Muscle layer of duodenum (tissue), 2 donors: ENCODE data around the gene EYA3.

Experiments
- H3K27ac ChIP-seq: one replicate; pipeline ENCODE4 v1.7.0; 2013; ENCODE audit warnings: mild to moderate bottlenecking, low read length
- H3K27me3 ChIP-seq: one replicate; pipeline ENCODE4 v1.7.0; 2013; ENCODE audit warnings: low read depth, mild to moderate bottlenecking, control low read depth, low read length
- H3K36me3 ChIP-seq, 2 donors: one replicate each; pipeline ENCODE4 v1.7.0; 2013; ENCODE audit warnings: low read length in 2 of 2, control low read depth in 1 of 2, mild to moderate bottlenecking in 1 of 2; ENCODE audit not compliant: insufficient read depth in 2 of 2, control insufficient read depth in 1 of 2
- H3K4me1 ChIP-seq, 2 donors: one replicate each; pipeline ENCODE4 v1.7.0; 2013; ENCODE audit warnings: low read length in 2 of 2, mild to moderate bottlenecking in 2 of 2, control low read depth in 1 of 2, moderate library complexity in 1 of 2; ENCODE audit not compliant: insufficient read depth in 2 of 2, control insufficient read depth in 1 of 2
- H3K4me3 ChIP-seq, 2 donors: one replicate each; pipeline ENCODE4 v1.7.0; 2013; ENCODE audit warnings: low read length in 2 of 2, low read depth in 1 of 2, mild to moderate bottlenecking in 1 of 2
- H3K9me3 ChIP-seq, 2 donors: one replicate each; pipeline ENCODE4 v1.7.0; 2013; ENCODE audit warnings: low read length in 2 of 2, control low read depth in 1 of 2, mild to moderate bottlenecking in 1 of 2; ENCODE audit not compliant: control insufficient read depth in 1 of 2
- donor health status: healthy.

EYA3 gene

GRCh38 chr1:27949027-27949426 lies 139.4 kb downstream of the EYA3 start:
- no peaks in the 10 kb centered on the region for H3K9me3 ChIP-seq
- H3K27ac ChIP-seq = no peak overlapping the region
- H3K4me1 ChIP-seq = no peaks in the 10 kb centered on the region
- H3K4me3 ChIP-seq = no peak overlapping the region
- no peaks in the 10 kb centered on the region for H3K36me3 ChIP-seq
- no peaks in the 10 kb centered on the region for H3K27me3 ChIP-seq

GRCh38 chr1:27945020-27945419 lies 143.4 kb downstream of the EYA3 start:
- Histone ChIP-seq H3K9me3 (no peaks in the 10 kb centered on the region), H3K27me3 (no peaks in the 10 kb centered on the region)

DNA sequence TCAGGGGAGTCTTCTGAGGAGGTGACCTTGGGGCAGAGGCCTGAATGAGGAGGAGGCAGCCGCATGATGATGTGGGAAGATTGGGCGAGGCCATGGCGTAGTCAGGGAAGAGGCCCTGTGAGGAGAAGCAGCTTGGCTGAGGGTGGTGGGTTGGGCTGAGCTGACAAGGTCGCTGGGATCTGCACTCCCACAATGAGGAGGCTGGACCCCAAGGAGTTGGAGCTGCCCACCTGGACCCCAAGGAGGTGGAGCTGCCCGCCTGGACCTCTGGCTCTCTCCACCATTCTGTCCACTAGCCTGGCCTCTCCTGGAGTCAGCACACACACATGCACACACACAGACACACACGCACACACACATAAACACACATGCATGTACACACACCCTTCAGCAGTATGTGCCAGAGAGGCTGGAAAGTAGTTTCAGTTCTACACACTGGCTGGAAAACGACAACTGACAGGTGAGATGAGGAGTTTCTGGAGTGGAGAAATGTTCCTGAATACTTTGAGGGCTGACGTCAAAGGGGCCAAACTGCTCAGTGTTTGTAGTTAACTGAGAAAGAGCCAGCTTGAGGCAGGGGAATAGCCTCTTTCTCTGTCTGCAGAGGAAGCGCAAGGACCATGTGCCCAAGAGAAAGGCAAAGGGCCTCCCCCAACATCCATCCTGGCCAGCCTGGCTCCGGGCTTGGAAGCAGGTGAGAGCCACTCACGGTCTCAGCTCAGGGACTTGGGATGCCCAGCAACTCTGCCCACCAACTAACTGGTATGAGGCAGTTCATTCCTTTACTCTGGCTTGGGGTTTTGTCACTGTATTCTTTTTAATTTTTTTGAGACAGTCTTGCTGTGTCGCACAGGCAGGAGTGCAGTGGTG lies 146.5 kb downstream of the EYA3 start:
- H3K9me3 ChIP-seq = no peaks in the 10 kb centered on the region
- no peaks in the 10 kb centered on the region for H3K4me1 ChIP-seq
- no peak overlapping the region for H3K27ac ChIP-seq
- H3K36me3 ChIP-seq = no peaks in the 10 kb centered on the region
- no peak overlapping the region for H3K4me3 ChIP-seq
- H3K27me3 ChIP-seq = no peaks in the 10 kb centered on the region

More at GRCh38 chr1:27945020-27945419, 143.4 kb downstream of the EYA3 start:
- Histone ChIP-seq H3K4me3 (no peak overlapping the region), H3K36me3 (no peaks in the 10 kb centered on the region), H3K4me1 (no peaks in the 10 kb centered on the region), H3K27ac (no peak overlapping the region)

- Histone ChIP-seq H3K9me3 (no peaks in the 10 kb centered on the region), H3K4me1 (no peaks in the 10 kb centered on the region), H3K27me3 (no peaks in the 10 kb centered on the region), H3K36me3 (no peaks in the 10 kb centered on the region), H3K27ac (no peak overlapping the region), H3K4me3 (no peak overlapping the region)
These were observed 147.4 kb downstream of the EYA3 start for GRCh38 chr1:27940870-27941560.

GRCh38 chr1:27940297-27940696 lies 148.1 kb downstream of the EYA3 start:
- H3K9me3 ChIP-seq = no peaks in the 10 kb centered on the region
- no peak overlapping the region for H3K4me3 ChIP-seq
- H3K27me3 ChIP-seq = no peaks in the 10 kb centered on the region

GRCh38 chr1:27938488-27938887 lies 149.9 kb downstream of the EYA3 start:
- no peaks in the 10 kb centered on the region for H3K27me3 ChIP-seq
- no peak overlapping the region for H3K4me3 ChIP-seq
- no peaks in the 10 kb centered on the region for H3K4me1 ChIP-seq
- H3K9me3 ChIP-seq = no peaks in the 10 kb centered on the region
- no peaks in the 10 kb centered on the region for H3K36me3 ChIP-seq
- H3K27ac ChIP-seq = no peak overlapping the region

More at GRCh38 chr1:27940297-27940696, 148.1 kb downstream of the EYA3 start:
- Histone ChIP-seq H3K4me1 (no peaks in the 10 kb centered on the region), H3K36me3 (no peaks in the 10 kb centered on the region), H3K27ac (no peak overlapping the region)

DNA sequence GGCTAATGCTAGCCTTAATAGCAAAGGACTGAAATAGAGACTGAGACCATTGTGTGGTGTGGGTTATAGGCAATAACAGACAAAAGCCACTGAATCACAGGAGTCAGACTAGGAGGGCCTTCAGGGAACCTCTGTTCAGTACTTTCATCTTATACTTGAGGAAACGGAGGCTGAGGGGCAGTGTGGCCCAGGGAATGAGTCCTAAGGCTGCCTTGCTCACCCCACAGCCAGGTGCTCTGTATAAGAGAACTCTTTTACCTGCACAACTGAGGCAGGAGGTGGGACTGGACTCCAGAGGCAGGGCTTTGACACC lies 150.9 kb downstream of the EYA3 start:
- H3K27me3 ChIP-seq = no peaks in the 10 kb centered on the region
- no peaks in the 10 kb centered on the region for H3K36me3 ChIP-seq
- H3K27ac ChIP-seq = no peak overlapping the region
- no peaks in the 10 kb centered on the region for H3K4me1 ChIP-seq
- no peaks in the 10 kb centered on the region for H3K9me3 ChIP-seq
- H3K4me3 ChIP-seq = no peak overlapping the region

GRCh38 chr1:27936370-27936769 lies 152.0 kb downstream of the EYA3 start:
- H3K4me1 ChIP-seq = peaks cover 0 to 3% of the 10 kb centered on the region in 2 donors
- no peak overlapping the region for H3K27ac ChIP-seq
- H3K36me3 ChIP-seq = no peaks in the 10 kb centered on the region
- H3K27me3 ChIP-seq = no peaks in the 10 kb centered on the region
- H3K9me3 ChIP-seq = no peaks in the 10 kb centered on the region
- no peak overlapping the region for H3K4me3 ChIP-seq

GRCh38 chr1:27935721-27936120 lies 152.7 kb downstream of the EYA3 start:
- Histone ChIP-seq H3K4me3 (peak overlapping the region in 1 of 2 donors; percentile 35), H3K36me3 (no peaks in the 10 kb centered on the region)

DNA sequence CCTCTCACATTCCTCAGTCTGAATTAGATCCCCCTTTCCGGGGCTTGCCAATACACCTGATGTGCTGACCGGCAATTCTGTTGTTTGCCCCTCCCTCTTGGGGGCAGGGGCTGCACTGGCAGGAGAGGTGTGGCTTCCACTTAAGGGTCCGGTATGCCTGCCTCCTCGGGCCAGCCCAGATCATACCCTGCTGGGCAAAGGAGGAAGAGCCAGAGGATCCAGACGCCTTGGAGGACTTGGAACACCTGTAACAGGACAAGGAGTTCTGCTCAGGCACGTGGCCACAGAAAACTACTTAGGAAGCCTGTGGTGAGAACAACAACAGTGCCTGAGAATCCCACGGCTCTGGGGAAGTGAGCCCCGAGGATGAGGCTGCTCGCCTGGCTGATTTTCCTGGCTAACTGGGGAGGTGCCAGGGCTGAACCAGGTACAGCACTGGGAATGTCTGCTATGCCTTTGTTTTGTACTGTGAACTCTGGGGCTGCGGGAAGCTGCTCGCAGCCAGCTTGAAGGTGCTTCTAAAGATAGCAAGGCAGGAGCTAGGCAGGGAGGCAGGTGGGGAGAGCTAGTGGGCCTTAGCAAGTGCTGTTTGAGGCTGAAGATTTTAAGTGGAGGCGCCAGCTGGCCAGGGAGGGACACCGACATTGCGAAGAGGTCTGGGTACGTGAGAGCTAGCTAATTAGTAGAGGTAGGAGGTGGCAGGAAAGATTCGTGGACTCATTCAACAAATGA lies 153.4 kb downstream of the EYA3 start, which contains the start of gene SMPDL3B:
TSS of gene SMPDL3B (plus strand) at position 183 of the 732 bp plus-strand sequence. CDS start at position 367, 184 bp downstream.
- Histone ChIP-seq H3K27ac (no peak within 1 kb of the TSS), H3K9me3 (no peaks in the 10 kb centered on the region), H3K36me3 (no peaks in the 10 kb centered on the region), H3K27me3 (no peaks in the 10 kb centered on the region), H3K4me3 (peak within 1 kb of the TSS in 1 of 2 donors; percentile 35), H3K4me1 (peaks cover 0 to 3% of the 10 kb centered on the region in 2 donors)

More at GRCh38 chr1:27935721-27936120, 152.7 kb downstream of the EYA3 start:
- Histone ChIP-seq H3K4me1 (peaks cover 0 to 3% of the 10 kb centered on the region in 2 donors), H3K27ac (no peak overlapping the region), H3K27me3 (no peaks in the 10 kb centered on the region), H3K9me3 (no peaks in the 10 kb centered on the region)

DNA sequence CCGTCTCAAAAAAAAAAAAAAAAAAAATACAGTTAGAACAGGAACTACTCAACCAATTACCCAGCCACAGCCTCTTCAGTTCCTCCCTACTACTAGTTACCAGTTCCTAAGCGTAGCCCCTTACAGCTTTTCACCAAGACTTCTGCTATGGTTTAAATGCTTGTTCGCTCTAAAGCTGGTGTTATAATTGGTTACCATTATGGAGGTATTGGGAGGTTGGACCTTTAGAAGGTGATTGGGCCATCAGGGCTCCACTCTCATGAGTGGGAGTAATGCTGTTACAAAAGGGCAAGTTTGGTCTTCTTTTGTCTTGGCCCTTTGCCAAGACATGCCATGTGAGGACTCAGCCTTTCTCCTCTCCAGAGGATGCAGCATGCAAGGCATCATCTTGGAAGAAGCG lies 156.7 kb downstream of the EYA3 start:
- Histone ChIP-seq H3K9me3 (no peaks in the 10 kb centered on the region), H3K27me3 (no peaks in the 10 kb centered on the region), H3K27ac (no peak overlapping the region), H3K4me1 (peaks cover 0 to 3% of the 10 kb centered on the region in 2 donors), H3K4me3 (no peak overlapping the region), H3K36me3 (no peaks in the 10 kb centered on the region)
